Measurements from ENCODE around the gene HPGD.

Gene HPGD

GRCh38 chr4:174522183-174523024 lies at the start of gene HPGD:
HPGD (minus strand) TSS chr4:174522488; CDS start chr4:174522451, 37 bp downstream.
- DNase-seq: no peak

DNA sequence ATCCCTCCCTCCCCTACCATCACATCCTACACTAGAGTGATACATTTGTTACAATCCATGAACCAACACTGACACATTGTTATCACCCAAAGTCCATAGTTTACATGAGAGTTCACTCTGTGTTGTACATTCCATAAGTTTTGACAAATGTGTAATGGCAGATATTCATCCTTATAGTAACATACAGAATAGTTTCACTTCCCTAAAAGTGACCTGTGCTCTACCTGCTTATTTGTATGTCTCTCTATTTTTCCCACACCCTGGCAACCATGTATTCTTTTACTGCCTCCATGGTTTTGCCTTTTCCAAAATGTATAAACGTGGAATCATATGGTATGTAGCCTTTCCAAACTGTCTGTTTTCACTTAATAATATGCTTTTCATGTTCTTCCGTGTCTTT lies 42.2 kb upstream of the HPGD start:
- DNase-seq: no peak

GRCh38 chr4:174563399-174563798 lies 41.1 kb upstream of the HPGD start:
- no peak for DNase-seq

DNA sequence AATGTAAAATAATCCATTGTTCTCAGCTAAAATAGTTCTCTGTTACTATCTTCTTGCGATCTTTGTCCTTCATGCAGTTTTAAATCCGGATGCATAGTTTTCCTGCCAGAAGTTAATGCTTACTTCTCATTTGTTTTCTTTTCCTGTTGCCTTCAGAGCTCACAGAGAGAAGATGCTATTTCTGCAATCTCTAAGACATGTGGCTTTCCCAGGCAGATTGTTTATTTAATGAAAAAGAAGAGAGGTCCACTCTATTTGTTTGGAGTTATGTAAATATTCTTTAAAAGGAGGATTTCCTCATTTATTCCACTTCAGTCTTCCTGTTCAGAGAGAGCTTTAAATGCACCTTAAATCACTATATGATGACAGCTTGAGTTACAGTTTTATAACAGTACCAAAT lies 39.3 kb upstream of the HPGD start:
- DNase-seq: no peak

DNA sequence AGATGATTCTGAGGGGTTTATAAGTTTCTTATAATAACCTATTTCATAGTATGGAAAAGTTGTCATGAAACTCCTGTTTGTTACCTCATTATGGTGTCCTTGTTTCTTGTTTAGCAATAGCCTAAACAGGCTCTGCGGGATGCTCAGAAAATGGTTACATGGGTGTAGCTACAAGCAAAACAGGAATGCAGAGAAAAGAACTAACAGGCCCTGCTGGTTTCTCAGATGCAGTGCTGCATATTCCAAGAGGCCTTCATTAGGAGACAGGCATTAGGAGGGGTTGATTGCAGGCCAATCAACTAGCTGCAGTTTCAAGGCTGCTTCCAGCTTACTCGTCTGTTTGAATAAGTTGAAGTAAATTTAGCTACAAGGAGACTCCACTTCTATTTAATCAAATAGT lies 37.6 kb upstream of the HPGD start:
- no peak for DNase-seq

GRCh38 chr4:174555789-174556630 lies 33.7 kb upstream of the HPGD start:
- no peak for DNase-seq

- no peak for DNase-seq
These were observed 32.0 kb upstream of the HPGD start for GRCh38 chr4:174554231-174554728.

DNA sequence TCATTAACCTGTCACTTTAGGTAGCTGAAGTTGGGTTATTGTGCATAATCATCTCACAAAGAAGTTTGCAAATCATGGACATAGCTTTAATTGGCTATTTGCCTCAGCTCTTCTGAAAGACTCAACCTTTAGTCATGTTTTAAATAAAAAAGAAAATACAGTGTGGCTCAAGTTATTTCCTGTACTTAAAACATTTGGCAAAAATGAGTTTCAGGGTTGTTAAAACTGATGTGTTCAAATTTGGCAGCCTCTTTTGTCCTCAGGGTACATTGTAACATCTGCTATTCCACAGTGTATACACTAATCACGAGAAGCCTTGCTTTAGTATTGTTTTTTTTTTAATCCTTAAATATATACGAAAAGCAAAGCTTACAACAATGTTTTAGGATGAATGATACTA lies 31.5 kb upstream of the HPGD start:
- DNase-seq: no peak

DNA sequence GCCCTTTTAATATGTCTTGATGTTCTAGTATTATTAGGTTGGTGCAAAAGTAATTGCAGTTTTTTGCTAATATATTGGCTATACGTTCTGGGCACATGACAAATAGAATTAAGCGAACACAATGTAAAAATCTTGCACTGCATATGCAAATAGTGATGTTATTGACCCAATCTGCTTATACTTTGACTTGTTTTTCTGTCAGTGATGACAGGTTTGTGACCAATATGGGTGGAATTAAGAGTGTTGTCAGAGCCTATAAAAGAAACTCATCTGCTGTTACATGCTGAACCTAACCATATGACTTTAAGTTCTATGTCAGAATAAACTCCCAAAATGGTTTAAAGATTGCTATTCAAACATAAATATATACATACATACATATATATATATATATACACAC lies 30.7 kb upstream of the HPGD start:
- DNase-seq: no peak

- no peak for DNase-seq
These were observed 28.3 kb upstream of the HPGD start for GRCh38 chr4:174550541-174550940.

- DNase-seq: no peak
These were observed 27.4 kb upstream of the HPGD start for GRCh38 chr4:174549721-174550120.

DNA sequence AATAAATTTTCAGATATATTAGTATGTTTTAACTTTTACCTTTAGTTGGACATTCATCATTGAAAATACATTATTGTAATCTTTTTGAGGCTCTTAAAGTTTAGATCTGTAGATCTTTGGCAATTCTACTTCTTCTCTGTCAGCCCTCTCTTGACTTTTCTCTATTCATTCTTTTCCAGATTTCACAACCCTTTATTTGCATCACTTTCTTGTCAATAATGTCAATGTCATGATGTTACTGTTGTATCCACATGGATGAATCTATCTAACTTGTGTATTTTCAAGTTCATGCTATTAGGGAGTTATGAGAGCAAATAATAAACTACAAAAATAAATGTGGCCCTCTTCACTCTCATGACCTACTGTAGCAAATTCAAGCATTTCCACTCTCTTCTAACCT lies 23.0 kb upstream of the HPGD start:
- no peak for DNase-seq

DNA sequence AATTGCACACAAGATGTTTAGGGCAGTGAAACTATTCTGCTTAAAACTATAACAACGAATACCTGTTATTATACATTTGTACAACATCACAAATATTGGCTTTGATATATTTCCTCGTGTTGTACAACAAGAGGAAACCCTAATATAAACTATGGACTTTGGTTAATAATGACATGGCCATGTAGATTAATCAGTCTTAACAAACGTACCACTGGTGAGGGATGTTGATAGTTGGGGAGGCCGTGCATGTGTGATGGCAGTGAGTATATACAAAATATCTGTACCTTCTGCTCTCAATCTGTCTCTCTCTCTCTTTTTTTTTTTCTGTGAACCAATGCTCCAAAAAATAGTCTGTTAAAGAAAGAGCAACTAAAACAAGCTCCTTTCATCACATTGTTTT lies 22.2 kb upstream of the HPGD start:
- DNase-seq: no peak

DNA sequence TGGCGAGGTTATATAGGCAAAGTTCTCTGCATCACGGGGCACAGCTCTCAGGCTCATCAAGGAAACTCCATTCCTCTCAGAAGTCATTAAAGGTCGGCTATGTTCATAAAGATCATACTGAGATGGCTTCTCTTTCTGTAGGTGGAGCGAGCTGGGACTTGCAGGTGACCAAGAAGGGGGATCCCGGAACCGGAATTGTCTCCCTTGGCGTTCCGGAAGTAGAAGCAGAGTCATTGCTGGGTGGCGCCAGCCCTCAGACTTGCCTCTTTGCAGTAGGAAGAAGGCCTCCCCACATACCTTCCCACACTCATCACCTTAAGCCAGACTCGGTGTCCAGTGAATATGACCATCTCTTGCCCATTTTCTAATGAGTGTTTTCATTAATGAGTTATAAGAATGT lies 17.9 kb upstream of the HPGD start:
- no peak for DNase-seq

DNA sequence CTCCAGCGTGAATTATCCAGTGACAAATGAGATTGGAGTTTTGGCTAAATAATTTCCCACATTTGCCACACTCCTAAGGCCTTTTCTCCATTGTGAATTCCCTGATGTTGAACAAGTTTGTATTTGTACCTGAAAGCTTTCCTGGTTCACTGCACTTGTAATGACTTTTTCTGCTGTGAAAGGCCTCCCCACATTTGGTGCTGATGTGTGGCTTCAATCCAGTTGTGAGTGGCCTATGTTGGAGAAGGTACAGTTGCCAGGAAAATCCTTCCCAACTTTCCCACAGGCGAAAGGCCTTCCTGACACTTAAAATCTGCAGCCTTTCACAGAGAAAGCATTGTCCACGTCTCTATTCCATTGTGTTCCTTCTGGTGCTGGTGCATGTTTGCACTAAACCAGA lies 17.3 kb upstream of the HPGD start:
- no peak for DNase-seq

- no peak for DNase-seq
These were observed 16.6 kb upstream of the HPGD start for GRCh38 chr4:174538876-174539250.

DNA sequence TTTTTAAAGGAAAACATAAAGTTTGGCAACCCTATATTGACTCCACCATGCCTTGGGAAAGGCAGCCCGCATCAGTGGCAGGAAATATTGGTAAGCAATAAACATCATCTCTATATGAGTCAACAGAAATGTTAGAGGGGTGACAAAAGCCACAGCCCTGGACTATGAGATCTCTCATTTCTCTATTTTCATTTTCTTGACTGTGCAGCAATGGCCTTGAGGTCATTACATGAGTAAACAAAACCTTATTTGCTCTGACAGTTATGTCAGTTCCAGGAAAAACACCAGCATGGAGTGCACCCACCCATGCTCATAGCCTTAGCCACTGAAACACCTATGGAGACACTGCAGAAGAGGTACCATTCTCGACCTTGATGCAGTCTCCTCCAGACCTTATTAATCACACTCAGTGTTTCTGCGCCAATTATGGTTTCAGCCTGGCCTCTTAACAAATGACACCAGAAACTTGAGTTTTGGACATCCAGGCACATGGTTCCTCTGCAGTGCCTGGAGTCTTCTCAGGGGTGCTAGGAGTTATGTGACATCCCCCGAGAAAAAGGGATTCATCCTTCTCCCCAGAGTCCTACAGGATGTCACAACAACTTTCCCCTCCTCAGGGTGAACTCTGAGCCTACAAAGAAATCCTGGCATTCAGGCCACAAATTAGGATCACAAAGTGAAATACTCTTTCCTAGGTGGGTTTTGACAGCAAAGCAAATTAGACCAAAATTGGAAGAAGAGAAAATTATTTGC lies 16.0 kb upstream of the HPGD start:
- DNase-seq: no peak

GRCh38 chr4:174537634-174538033 lies 15.3 kb upstream of the HPGD start:
- no peak for DNase-seq

DNA sequence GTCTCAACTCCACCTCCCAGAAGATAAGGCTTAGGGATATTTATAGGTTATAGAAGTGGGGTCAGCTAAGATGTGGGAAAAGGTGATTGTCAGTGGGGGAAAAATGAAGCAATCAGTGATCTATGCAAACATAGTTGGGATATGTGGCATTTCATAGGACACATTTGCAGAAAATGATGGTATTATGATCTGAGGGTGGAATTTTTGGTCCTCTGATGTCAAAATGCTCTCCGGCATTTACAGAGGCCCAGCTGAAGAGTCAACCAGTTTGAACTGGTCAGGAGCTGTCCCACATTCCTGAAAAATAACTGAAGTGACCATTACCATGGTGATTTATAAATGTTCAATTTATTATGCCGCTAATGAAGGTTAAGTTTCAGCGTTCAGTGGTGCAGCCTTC lies 12.2 kb upstream of the HPGD start:
- no peak for DNase-seq

- DNase-seq: no peak
These were observed 10.2 kb upstream of the HPGD start for GRCh38 chr4:174532445-174532844.

DNA sequence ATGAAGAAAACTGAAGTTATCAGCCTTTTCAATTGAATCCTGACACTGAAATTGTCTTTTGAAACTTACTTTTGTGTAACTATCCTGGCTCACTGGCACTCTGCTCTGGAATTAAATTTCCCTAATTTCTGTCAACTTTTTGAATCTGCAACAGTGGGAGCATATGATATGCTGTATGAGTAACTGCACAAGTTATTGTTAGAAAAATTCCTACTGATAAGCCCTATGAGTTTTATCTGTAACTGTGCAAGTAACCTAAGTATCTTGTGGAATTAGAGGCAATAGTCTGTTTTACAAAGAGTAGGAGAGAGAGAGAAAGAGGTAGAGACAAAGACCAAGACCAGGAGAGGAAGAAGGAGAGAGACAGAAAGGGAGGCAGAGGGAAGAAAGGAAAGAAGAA lies 9.2 kb upstream of the HPGD start:
- no peak for DNase-seq

DNA sequence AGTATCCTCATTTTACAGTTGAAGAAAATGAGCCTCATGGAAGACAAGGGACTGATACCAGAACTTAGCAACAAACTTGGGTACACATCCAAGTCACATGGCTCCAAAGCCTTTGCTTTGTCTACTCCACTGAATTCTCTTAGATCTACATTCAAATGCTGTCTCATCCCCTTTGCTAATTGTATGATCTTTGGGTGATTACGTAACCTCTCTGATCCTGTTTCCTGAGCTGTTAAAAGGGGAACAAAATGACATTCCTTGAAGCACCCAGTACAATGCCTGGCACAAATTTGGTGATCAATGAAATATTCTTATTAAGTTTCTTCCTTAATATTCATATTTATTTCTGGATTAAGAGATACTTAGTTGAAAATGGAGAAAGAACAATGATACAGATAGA lies 5.9 kb upstream of the HPGD start:
- no peak for DNase-seq

GRCh38 chr4:174526731-174527130 lies 4.4 kb upstream of the HPGD start:
- DNase-seq: no peak

Measured in NCI-H2171 (cell line).